Fibroblast of pulmonary artery (primary cell): ENCODE measurements around the gene SLC6A11.

Experiments
- DNase-seq: peaks from one replicate; pipeline ENCODE4 v3.0.0-alpha.2; 2010; ENCODE audit warnings: low read depth
- H3K4me3 ChIP-seq: replicated peaks from 2 replicates; pipeline ENCODE4 v1.5.1; 2011; ENCODE audit warnings: low read depth, mild to moderate bottlenecking, control low read depth, low read length, moderate library complexity
- TF ChIP-seq, protein P1 (sequence below): IDR thresholded peaks from 2 replicates; pipeline ENCODE4 v1.5.1; 2011; ENCODE audit warnings: mild to moderate bottlenecking, control low read depth, low read length, inconsistent platforms; ENCODE audit errors: missing control alignments

Gene SLC6A11

DNA sequence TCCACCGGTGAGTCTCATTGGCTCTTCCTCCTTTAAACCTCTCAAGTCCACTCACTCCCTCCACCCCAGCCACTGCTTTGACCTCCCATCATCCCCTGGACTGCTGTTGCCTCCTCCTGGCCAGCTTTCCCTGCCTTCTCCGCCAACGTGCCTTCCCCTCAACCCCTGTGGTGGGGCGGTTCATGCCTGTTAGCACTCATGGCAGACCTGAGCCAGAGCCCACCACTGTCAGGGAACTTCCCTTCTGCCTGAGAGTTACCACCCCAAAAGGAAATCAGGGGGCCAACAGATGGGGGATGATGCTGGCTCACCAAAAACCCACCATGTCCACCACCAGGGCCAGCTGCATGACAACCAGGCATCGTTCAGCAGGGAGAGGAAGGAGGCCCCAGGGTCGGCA, 132.3 kb downstream of the SLC6A11 start:
- DNase-seq, result no peak
- no peak overlapping the region for H3K4me3 ChIP-seq
- TF ChIP-seq, protein P1, sequence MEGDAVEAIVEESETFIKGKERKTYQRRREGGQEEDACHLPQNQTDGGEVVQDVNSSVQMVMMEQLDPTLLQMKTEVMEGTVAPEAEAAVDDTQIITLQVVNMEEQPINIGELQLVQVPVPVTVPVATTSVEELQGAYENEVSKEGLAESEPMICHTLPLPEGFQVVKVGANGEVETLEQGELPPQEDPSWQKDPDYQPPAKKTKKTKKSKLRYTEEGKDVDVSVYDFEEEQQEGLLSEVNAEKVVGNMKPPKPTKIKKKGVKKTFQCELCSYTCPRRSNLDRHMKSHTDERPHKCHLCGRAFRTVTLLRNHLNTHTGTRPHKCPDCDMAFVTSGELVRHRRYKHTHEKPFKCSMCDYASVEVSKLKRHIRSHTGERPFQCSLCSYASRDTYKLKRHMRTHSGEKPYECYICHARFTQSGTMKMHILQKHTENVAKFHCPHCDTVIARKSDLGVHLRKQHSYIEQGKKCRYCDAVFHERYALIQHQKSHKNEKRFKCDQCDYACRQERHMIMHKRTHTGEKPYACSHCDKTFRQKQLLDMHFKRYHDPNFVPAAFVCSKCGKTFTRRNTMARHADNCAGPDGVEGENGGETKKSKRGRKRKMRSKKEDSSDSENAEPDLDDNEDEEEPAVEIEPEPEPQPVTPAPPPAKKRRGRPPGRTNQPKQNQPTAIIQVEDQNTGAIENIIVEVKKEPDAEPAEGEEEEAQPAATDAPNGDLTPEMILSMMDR, result no peak

DNA sequence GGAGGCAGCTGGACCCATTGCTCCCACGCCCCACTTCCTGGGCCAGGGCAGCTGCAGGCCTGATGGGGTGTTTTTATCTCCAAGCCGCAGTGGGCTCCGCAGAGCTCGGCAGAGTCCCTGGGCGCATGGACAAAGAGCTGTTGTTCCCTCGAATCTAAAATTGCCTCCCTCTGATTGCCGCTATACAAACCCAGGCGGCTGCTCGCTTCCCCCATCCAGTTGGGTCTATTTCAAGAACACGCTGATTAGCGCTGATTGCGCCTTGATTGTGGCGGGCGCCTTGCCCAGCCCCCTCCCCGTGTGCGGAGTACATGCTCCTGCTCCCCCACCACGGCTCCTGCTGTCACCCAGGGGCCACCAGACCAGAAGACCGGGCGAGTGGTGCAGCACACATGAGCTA, 133.2 kb downstream of the SLC6A11 start:
- H3K4me3 ChIP-seq, result no peak overlapping the region
- TF ChIP-seq, protein P1, result no peak
- DNase-seq, result no peak

DNA sequence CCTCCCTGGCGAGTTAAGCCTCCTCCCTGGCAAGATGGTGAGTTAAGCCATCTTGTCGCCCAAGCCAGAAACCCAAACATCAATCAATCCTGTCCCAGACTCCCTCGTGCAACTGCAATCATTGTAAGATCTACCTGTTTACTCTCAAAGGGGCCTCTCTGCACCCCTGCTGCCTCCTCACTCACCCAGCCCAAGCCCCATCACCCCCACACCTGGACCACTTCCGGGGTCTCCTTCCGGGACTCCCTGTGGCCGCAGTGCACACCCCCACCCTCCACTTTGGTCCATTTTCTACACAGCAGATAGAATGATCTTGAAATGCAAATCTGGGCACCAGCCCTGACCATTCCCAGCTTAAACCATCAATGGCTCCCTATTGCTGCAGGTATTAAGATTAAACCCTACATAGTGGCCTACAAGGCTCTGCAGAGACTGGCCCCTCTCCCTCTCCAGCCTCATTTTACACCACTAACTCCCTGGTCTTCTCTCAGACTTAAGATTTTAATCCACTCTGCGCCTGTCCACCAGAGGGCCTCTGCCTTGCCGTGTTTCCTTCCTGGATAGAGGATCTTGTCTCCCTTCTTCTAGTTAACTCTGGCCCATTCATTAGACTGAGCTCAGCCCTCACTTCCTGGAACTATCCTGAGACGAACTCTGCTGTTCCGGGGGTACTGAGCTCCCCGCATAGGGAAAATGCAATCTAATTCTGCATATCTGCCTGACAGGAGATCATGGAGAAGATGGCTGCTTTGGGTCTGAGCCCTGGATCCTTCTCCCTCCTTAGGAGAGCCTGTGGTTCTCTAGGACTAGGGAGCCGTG, 134.7 kb downstream of the SLC6A11 start:
- no peak overlapping the region for H3K4me3 ChIP-seq
- TF ChIP-seq, protein P1, result peak; percentile 73
- peak; percentile 57 for DNase-seq

DNA sequence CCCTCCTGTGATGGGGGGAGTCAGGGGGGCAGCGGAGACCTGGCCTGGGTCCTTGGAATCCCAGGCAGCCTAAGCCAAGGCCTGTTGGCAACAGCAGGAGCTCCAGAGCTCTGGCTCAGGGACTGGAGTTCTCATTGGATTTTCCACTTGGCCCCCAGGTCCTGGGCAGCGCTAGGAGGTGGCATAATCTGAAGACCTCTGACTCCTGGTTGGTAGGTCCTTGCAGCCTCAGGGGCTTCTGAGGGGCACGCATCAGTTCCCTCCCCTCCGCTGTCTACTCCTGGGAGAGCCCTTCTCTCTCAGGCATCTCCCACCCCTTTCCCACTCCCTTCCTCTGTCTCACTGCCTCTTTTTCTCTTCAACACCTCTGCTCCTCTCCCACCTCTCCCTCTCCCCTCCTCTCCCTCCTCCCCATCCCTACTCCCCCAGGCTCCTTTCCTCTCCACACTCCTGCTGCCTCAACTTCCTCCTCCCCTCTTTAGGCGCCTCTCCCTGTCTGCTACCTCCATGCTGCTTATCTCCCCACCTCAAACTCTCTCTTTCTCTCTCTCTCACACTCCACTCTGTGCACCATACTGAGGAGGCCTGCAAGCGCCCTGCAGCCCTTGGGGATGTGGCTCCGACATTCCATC, 135.4 kb downstream of the SLC6A11 start:
- DNase-seq, result no peak
- TF ChIP-seq, protein P1, result no peak
- H3K4me3 ChIP-seq, result no peak overlapping the region

DNA sequence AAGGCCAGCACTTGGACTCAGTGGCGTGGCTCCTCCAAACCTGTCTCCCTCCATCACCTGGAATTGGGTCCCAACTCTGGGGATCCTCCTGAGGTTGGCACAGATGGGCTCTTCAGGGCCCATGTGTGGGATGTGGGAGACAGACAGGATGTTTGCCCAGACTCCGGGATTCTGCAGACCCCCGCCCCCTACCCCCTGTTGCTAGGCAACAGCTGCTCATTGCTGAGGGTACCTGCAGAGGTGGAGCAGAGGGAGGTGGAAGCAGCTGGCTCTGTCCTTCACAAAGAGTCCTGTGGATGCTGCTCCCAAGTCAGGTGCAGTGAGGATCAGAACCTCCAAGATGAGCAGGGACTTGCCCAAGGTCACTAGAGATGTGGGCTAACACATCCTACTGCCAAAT, 136.5 kb downstream of the SLC6A11 start:
- no peak for DNase-seq
- no peak overlapping the region for H3K4me3 ChIP-seq
- TF ChIP-seq, protein P1, result no peak

DNA sequence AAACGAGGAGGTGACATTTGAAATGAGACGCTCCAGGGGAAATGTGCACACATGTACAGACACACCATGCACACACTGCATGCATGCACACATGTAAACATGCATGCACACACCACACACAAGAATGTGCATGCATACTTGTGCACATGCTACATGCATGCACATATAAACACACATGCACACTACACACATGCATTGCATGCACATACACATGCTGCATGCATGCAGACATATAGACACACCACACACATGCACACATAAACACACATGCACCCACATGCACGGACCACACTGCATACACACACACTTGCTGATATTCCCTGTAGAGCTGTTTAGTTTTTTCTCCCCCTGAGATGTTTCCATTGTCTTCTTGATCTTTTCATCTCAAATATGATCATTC, 138.7 kb downstream of the SLC6A11 start:
- TF ChIP-seq, protein P1, result no peak
- no peak for DNase-seq

More for the DNA sequence above, 138.7 kb downstream of the SLC6A11 start:
- H3K4me3 ChIP-seq, result no peak overlapping the region
